GM23338 (cell line): Measurements from ENCODE around the gene SIAE. TPM values are rescaled to one million over a fixed set of nuclear protein-coding genes. Genes with fewer than 3 reads are reported as not detected.

Experiments
- ATAC-seq: fragments of 200-7000 bp; cut with Tn5 transposase; 3 replicates; pipeline ENCODE4 v1.9.1; 2020
- DNase-seq: peaks from one replicate; pipeline ENCODE4 v3.0.0-alpha.2; 2015; ENCODE audit warnings: low spot score
- H2AFZ ChIP-seq: fragments of 200-600 bp; sonication (generic); 2 replicates; pipeline ENCODE4 v1.8.0; 2016; ENCODE audit warnings: antibody characterized with exemption, mild to moderate bottlenecking, moderate library complexity
- H3F3A ChIP-seq: fragments of 200-600 bp; sonication (generic); replicated peaks from 2 replicates; pipeline ENCODE4 v1.8.0; 2017; ENCODE audit warnings: antibody characterized with exemption, mixed run types, low read depth
- H3K27ac ChIP-seq: fragments of 200-600 bp; sonication (generic); 2 replicates; pipeline ENCODE4 v1.6.1; 2016; ENCODE audit warnings: low read depth
- H3K27me3 ChIP-seq: fragments of 200-600 bp; sonication (generic); 2 replicates; pipeline ENCODE4 v1.8.0; 2016; ENCODE audit warnings: mild to moderate bottlenecking, mixed run types, moderate library complexity; ENCODE audit not compliant: insufficient read depth
- H3K36me3 ChIP-seq: fragments of 200-600 bp; sonication (generic); 2 replicates; pipeline ENCODE4 v1.8.0; 2016; ENCODE audit warnings: mild to moderate bottlenecking; ENCODE audit not compliant: insufficient read depth
- H3K4me1 ChIP-seq: fragments of 200-600 bp; sonication (generic); 2 replicates; pipeline ENCODE4 v1.8.0; 2016; ENCODE audit warnings: mild to moderate bottlenecking, moderate library complexity; ENCODE audit not compliant: insufficient read depth
- H3K4me2 ChIP-seq: fragments of 200-600 bp; sonication (generic); 2 replicates; pipeline ENCODE4 v1.7.1; 2017; ENCODE audit warnings: mixed run types
- H3K4me3 ChIP-seq: fragments of 200-600 bp; sonication (generic); 2 replicates; pipeline ENCODE4 v1.6.1; 2016; ENCODE audit warnings: mixed run types
- H3K79me2 ChIP-seq: fragments of 200-600 bp; sonication (generic); replicated peaks from 2 replicates; pipeline ENCODE4 v1.8.0; 2017; ENCODE audit warnings: mild to moderate bottlenecking; ENCODE audit not compliant: insufficient read depth
- H3K9me2 ChIP-seq: fragments of 200-600 bp; sonication (generic); 2 replicates; pipeline ENCODE4 v1.8.0; 2017; ENCODE audit not compliant: insufficient read depth
- H4K20me1 ChIP-seq: fragments of 200-600 bp; sonication (generic); replicated peaks from 2 replicates; pipeline ENCODE4 v1.8.0; 2017; ENCODE audit warnings: mild to moderate bottlenecking; ENCODE audit not compliant: insufficient read depth
- H3K27ac Mint-ChIP-seq: 2 replicates; pipeline ENCODE4 v1.8.0; 2020; ENCODE audit warnings: inconsistent platforms, mild to moderate bottlenecking, moderate library complexity, mixed read lengths
- H3K27me3 Mint-ChIP-seq: 3 replicates; pipeline ENCODE4 v1.8.0; 2022; ENCODE audit warnings: low read depth, mild to moderate bottlenecking, moderate library complexity, mixed read lengths, inconsistent platforms; ENCODE audit not compliant: insufficient read depth, poor library complexity
- H3K36me3 Mint-ChIP-seq: 3 replicates; pipeline ENCODE4 v1.8.0; 2021; ENCODE audit warnings: low read depth, mild to moderate bottlenecking, inconsistent platforms, moderate library complexity, mixed read lengths
- H3K4me1 Mint-ChIP-seq: 3 replicates; pipeline ENCODE4 v1.8.0; 2020; ENCODE audit warnings: mild to moderate bottlenecking, inconsistent platforms, mixed read lengths
- H3K4me3 Mint-ChIP-seq: 3 replicates; pipeline ENCODE4 v1.8.0; 2021; ENCODE audit warnings: moderate library complexity, mild to moderate bottlenecking, inconsistent platforms, mixed read lengths
- H3K9me3 Mint-ChIP-seq: 3 replicates; pipeline ENCODE4 v1.8.0; 2020; ENCODE audit warnings: moderate library complexity, mild to moderate bottlenecking, inconsistent platforms, mixed read lengths
- CREB1 ChIP-seq: fragments of 250-450 bp; sonication (Bioruptor Pico); IDR thresholded peaks from 2 replicates; pipeline ENCODE4 v1.5.0; 2020; ENCODE audit warnings: low read depth, mild to moderate bottlenecking, moderate library complexity
- EZH2 ChIP-seq: fragments of 200-600 bp; sonication (generic); IDR thresholded peaks from one replicate; pipeline ENCODE4 v1.8.0; 2017; ENCODE audit warnings: antibody characterized with exemption, mild to moderate bottlenecking, low read depth; ENCODE audit not compliant: unreplicated experiment
- EZH2phosphoT487 ChIP-seq: fragments of 200-600 bp; sonication (generic); IDR thresholded peaks from one replicate; pipeline ENCODE4 v1.8.1; 2018; ENCODE audit warnings: antibody characterized with exemption; ENCODE audit not compliant: unreplicated experiment
- POLR2AphosphoS5 ChIP-seq: IDR thresholded peaks from 2 replicates; pipeline ENCODE4 v1.6.1; 2016; ENCODE audit warnings: antibody characterized with exemption, low read depth
- STAT1 ChIP-seq: IDR thresholded peaks from one replicate; pipeline ENCODE4 v1.6.1; 2016; ENCODE audit warnings: antibody characterized with exemption; ENCODE audit not compliant: unreplicated experiment
- polyA plus RNA-seq: library from polyadenylated mRNA; unstranded; fragments of >200 nt; fragmentation: Nextera tagmentation; extraction: Ambion mirVana; gene quantifications from 2 replicates; pipeline ENCODE4 v1.2.1, GENCODE V29; 2016
- total RNA-seq: library from RNA; depleted of rRNA; stranded (reverse); fragments of >200 nt; shearing (Covaris generic); gene quantifications from 2 replicates; pipeline ENCODE4 v1.2.3, GENCODE V29; 2014
- TF ChIP-seq, protein P1 (sequence below): IDR thresholded peaks from one replicate; pipeline ENCODE4 v1.6.1; 2018; ENCODE audit warnings: antibody characterized with exemption; ENCODE audit not compliant: unreplicated experiment
- TF ChIP-seq, protein P2 (sequence below), 2 experiments: fragments of 200-600 bp in 1 of 2; sonication (generic) in 1 of 2; conservative IDR thresholded peaks; 2 replicates each; pipeline versions ENCODE4 v1.5.1 to v1.6.1; 2016 to 2017; ENCODE audit warnings: antibody characterized with exemption in 2 of 2, low read depth in 2 of 2, mild to moderate bottlenecking in 2 of 2, moderate library complexity in 1 of 2

The SIAE gene
- total and polyA plus RNA-seq, 2 experiments from 2014 or later = 1.1 to 1.7 TPM

DNA sequence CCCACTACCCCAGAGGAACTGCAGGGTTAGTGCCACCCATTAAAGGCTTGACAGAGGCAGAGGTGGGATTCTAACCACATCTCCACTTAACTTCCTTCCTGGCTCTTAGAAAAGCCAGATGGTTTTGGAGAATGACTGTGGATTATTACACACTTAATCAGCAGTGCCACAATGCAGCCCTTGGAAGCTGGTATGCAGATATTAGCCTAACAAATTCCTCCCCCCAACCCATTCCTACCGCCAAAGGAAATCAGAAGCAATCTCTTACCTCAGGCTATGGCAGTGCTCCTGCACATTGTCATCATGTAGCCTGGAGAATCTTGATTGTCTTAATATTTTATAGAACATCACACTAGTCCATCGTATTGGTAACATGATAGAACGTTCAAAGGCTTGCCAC lies 43.1 kb upstream of the SIAE start (continued):
- TF ChIP-seq, protein P1, sequence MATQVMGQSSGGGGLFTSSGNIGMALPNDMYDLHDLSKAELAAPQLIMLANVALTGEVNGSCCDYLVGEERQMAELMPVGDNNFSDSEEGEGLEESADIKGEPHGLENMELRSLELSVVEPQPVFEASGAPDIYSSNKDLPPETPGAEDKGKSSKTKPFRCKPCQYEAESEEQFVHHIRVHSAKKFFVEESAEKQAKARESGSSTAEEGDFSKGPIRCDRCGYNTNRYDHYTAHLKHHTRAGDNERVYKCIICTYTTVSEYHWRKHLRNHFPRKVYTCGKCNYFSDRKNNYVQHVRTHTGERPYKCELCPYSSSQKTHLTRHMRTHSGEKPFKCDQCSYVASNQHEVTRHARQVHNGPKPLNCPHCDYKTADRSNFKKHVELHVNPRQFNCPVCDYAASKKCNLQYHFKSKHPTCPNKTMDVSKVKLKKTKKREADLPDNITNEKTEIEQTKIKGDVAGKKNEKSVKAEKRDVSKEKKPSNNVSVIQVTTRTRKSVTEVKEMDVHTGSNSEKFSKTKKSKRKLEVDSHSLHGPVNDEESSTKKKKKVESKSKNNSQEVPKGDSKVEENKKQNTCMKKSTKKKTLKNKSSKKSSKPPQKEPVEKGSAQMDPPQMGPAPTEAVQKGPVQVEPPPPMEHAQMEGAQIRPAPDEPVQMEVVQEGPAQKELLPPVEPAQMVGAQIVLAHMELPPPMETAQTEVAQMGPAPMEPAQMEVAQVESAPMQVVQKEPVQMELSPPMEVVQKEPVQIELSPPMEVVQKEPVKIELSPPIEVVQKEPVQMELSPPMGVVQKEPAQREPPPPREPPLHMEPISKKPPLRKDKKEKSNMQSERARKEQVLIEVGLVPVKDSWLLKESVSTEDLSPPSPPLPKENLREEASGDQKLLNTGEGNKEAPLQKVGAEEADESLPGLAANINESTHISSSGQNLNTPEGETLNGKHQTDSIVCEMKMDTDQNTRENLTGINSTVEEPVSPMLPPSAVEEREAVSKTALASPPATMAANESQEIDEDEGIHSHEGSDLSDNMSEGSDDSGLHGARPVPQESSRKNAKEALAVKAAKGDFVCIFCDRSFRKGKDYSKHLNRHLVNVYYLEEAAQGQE = no peak
- TF ChIP-seq EZH2phosphoT487 (no peak), EZH2 (no peak), POLR2AphosphoS5 (no peak)
- TF ChIP-seq, protein P2, sequence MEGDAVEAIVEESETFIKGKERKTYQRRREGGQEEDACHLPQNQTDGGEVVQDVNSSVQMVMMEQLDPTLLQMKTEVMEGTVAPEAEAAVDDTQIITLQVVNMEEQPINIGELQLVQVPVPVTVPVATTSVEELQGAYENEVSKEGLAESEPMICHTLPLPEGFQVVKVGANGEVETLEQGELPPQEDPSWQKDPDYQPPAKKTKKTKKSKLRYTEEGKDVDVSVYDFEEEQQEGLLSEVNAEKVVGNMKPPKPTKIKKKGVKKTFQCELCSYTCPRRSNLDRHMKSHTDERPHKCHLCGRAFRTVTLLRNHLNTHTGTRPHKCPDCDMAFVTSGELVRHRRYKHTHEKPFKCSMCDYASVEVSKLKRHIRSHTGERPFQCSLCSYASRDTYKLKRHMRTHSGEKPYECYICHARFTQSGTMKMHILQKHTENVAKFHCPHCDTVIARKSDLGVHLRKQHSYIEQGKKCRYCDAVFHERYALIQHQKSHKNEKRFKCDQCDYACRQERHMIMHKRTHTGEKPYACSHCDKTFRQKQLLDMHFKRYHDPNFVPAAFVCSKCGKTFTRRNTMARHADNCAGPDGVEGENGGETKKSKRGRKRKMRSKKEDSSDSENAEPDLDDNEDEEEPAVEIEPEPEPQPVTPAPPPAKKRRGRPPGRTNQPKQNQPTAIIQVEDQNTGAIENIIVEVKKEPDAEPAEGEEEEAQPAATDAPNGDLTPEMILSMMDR (conservative IDR thresholded peaks at IDR 0.05; ENCODE audit: low read depth in 2 of 2) = no peak

DNA sequence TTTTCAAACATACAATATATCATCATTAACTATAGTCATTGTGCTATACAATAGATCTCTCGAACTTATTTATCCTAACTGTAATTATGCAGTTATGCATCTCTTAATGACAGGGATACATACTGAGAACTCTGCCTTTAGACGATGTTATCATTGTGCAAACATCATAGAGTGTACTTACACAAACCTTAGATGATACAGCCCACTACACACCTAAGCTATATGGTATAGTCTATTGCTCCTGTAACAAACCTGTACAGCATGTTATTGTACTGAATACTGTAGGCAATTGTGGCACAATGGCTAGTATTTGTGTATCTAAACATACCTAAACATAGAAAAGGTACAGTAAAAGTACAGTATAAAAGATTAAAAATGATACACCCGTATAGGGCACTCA lies 38.9 kb upstream of the SIAE start:
- Histone ChIP-seq H3K9me2 (no peaks in the 10 kb centered on the region), H3K4me1 (peaks cover 6% of the 10 kb centered on the region; the same call in 1 of the 2 replicates), H3K4me2 (no peak overlapping the region), H3K36me3 (no peaks in the 10 kb centered on the region; the same call in 1 of the 2 replicates), H4K20me1 (no peaks in the 10 kb centered on the region; the same call in 1 of the 2 replicates), H3K4me3 (no peak overlapping the region), H3K27ac (no peak overlapping the region), H3K27me3 (peaks cover 43% of the 10 kb centered on the region), H2AFZ (no peak overlapping the region), H3K79me2 (no peaks in the 10 kb centered on the region), H3F3A (no peaks in the 10 kb centered on the region)
- Mint-ChIP-seq H3K27me3 (peaks cover 26% of the 10 kb centered on the region), H3K4me3 (no peak overlapping the region), H3K4me1 (peaks cover 1% of the 10 kb centered on the region; the same call in 2 of the 3 replicates), H3K36me3 (0 out of 3 replicates have a peak, but pooled peaks cover 2% of the 10 kb centered on the region), H3K9me3 (peaks cover 10% of the 10 kb centered on the region), H3K27ac (no peak overlapping the region)
- DNase-seq (no peak), ATAC-seq (no peak)
- TF ChIP-seq CREB1 (no peak), POLR2AphosphoS5 (no peak), STAT1 (no peak), EZH2phosphoT487 (no peak), EZH2 (no peak)
- TF ChIP-seq, protein P1 = no peak
- TF ChIP-seq, protein P2 (conservative IDR thresholded peaks at IDR 0.05; ENCODE audit: low read depth in 2 of 2) = no peak
